Pericardium fibroblast (primary cell): ENCODE measurements around the gene PLAAT1. TPM values are rescaled to one million over a fixed set of nuclear protein-coding genes. Genes with fewer than 3 reads are reported as not detected.

Experiments used
- total RNA-seq: library from RNA; depleted of rRNA; stranded (reverse); fragments of >200 nt; gene quantifications from 2 replicates; pipeline ENCODE4 v1.2.3, GENCODE V29; 2015

PLAAT1 gene
- total RNA-seq = 0.23 and 0.51 TPM in 2 replicates

DNA sequence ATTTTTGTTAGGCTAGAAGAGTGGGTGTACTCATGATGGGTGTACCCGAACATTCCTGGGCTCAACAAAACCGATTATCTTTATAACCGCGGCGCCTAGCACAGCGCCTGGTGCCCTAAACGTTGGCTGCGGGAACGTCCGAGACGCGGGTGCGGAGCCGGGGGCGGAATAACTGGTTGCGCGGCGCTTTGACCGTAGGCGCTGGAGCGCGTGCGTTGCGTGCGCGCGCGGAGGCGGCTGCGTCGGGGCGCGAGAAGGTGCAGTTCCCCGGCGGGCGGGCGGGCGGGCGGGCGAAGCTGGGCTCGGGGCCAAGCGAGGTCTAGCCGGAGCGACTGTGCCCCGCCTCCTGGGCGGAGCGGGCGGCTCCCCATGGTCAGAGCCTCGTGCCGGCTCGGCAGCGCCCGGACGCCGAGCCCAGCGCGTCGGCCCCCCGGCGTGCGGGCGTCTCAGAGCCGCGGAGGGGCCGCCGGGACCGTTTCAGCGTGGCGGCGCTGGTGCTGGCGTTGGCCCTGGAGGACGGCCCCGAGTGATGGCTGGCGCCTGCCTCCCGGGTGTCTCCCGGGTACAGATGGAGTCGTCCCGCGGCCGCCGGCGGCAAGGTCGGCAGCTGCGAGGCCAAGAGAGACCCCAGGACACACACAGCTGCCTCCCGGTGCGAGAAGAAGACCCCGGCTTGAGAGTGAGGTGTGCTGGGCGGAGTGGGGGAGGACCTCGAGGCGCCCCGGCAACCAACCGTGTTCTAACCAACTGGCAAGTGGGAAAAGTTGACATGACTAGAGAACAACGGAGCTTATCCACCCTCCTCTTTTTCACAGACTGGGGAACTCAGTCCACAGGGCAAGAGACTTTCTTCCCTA, at the start of gene PLAAT1:
TSS of gene PLAAT1 (plus strand) at position 373 of the 857 bp plus-strand sequence. CDS start 14,429 bp downstream, outside the sequence.

Other genes with a start within 250 kb of the PLAAT1 start
- not detected in 2 replicates for gene ATP13A5, start 137.5 kb downstream of the PLAAT1 start, total RNA-seq